ENCODE measurements around the gene FOXE1.
A peak's percentile ranks its signal among the peaks of the same experiment; 100 is the strongest.

The FOXE1 gene

GRCh38 chr9:97848215-97848479, 4.9 kb upstream of the FOXE1 start:
- no peak for DNase-seq (ENCODE audit: low read depth in 1 of 2, low spot score in 1 of 2)

GRCh38 chr9:97848480-97849237, 4.4 kb upstream of the FOXE1 start:
- peak in 1 of 2 donors; percentile 18 for DNase-seq (ENCODE audit: low read depth in 1 of 2, low spot score in 1 of 2)

- no peak for DNase-seq (ENCODE audit: low read depth in 1 of 2, low spot score in 1 of 2)
These were observed 3.0 kb upstream of the FOXE1 start for GRCh38 chr9:97849980-97850379.

- DNase-seq (ENCODE audit: low read depth in 1 of 2, low spot score in 1 of 2), result no peak
These were observed 2.1 kb upstream of the FOXE1 start for GRCh38 chr9:97850746-97851445.

GRCh38 chr9:97851446-97851883, 1.6 kb upstream of the FOXE1 start:
- no peak for DNase-seq (ENCODE audit: low read depth in 1 of 2, low spot score in 1 of 2)

- no peak for DNase-seq (ENCODE audit: low read depth in 1 of 2, low spot score in 1 of 2)
These were observed 1.0 kb upstream of the FOXE1 start for GRCh38 chr9:97852001-97852398.

GRCh38 chr9:97852399-97853055, 499 bp upstream of the FOXE1 start:
- no peak for DNase-seq (ENCODE audit: low read depth in 1 of 2, low spot score in 1 of 2)

- peak; percentile 24 to 47 for DNase-seq (ENCODE audit: low read depth in 1 of 2, low spot score in 1 of 2)
These were observed 1.0 kb downstream of the FOXE1 start for GRCh38 chr9:97853844-97854695.

GRCh38 chr9:97854696-97855485, 1.9 kb downstream of the FOXE1 start:
- DNase-seq (ENCODE audit: low read depth in 1 of 2, low spot score in 1 of 2), result no peak

GRCh38 chr9:97855486-97855875, 2.5 kb downstream of the FOXE1 start:
- no peak for DNase-seq (ENCODE audit: low read depth in 1 of 2, low spot score in 1 of 2)

- no peak for DNase-seq (ENCODE audit: low read depth in 1 of 2, low spot score in 1 of 2)
These were observed 2.9 kb downstream of the FOXE1 start for GRCh38 chr9:97855899-97856298.

GRCh38 chr9:97856857-97857605, 4.0 kb downstream of the FOXE1 start:
- no peak for DNase-seq (ENCODE audit: low read depth in 1 of 2, low spot score in 1 of 2)

GRCh38 chr9:97857606-97858392, 4.8 kb downstream of the FOXE1 start:
- DNase-seq (ENCODE audit: low read depth in 1 of 2, low spot score in 1 of 2), result no peak

GRCh38 chr9:97858393-97858713, 5.3 kb downstream of the FOXE1 start:
- DNase-seq (ENCODE audit: low read depth in 1 of 2, low spot score in 1 of 2), result no peak

GRCh38 chr9:97858826-97859225, 5.8 kb downstream of the FOXE1 start:
- no peak for DNase-seq (ENCODE audit: low read depth in 1 of 2, low spot score in 1 of 2)

- no peak for DNase-seq (ENCODE audit: low read depth in 1 of 2, low spot score in 1 of 2)
These were observed 6.3 kb downstream of the FOXE1 start for GRCh38 chr9:97859346-97859745.

GRCh38 chr9:97860451-97861147, 7.6 kb downstream of the FOXE1 start:
- DNase-seq (ENCODE audit: low read depth in 1 of 2, low spot score in 1 of 2), result no peak

- no peak for DNase-seq (ENCODE audit: low read depth in 1 of 2, low spot score in 1 of 2)
These were observed 8.1 kb downstream of the FOXE1 start for GRCh38 chr9:97861148-97861475.

GRCh38 chr9:97863314-97863713, 10.3 kb downstream of the FOXE1 start:
- DNase-seq (ENCODE audit: low read depth in 1 of 2, low spot score in 1 of 2), result no peak
